Upper lobe of left lung (tissue), 4 donors: ENCODE results near the gene VOPP1.

ENCODE experiments used
- EP300 ChIP-seq, 4 donors: sonication (generic); formaldehyde crosslinking; IDR thresholded peaks; one replicate each; pipeline ENCODE4 v1.5.1; 2017; ENCODE audit warnings: antibody characterized with exemption in 4 of 4, control low read depth in 2 of 4
- POLR2A ChIP-seq, 4 donors: fragments of 450-650 bp; IDR thresholded peaks; one replicate each; pipeline ENCODE4 v1.5.1; 2016 to 2017; ENCODE audit warnings: antibody characterized with exemption in 4 of 4, mild to moderate bottlenecking in 2 of 4
- POLR2AphosphoS5 ChIP-seq, 2 donors: sonication (generic); formaldehyde crosslinking; IDR thresholded peaks; one replicate each; pipeline ENCODE4 v1.5.1; 2017; ENCODE audit warnings: antibody characterized with exemption in 2 of 2
- TF ChIP-seq, protein P1 (sequence below), 6 experiments: fragments of 450-650 bp in 4 of 6; fragments of 200-600 bp in 2 of 6; sonication (generic) in 2 of 6; IDR thresholded peaks; one replicate each; pipeline ENCODE4 v1.5.1; 2016 to 2019; ENCODE audit warnings: antibody characterized with exemption in 6 of 6

DNA sequence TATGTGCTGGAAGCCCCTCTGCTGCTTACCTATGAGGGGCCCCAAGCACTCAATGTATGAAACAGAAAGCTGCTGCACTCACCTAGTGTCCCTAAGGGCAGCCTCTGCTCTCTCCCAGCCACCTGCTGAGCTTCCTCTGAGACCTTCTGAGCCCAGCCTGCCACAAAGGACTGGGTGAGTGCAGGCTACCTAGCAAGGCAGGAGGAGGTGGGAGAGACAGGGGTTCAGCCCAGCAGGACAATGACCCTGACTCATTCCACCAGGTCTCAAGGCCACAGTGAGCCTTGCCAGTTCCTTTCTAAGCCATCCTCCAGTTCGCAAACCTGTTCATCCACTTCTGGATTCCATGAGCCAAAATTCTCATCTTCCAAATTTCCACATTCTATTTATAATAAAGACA, 16.3 kb downstream of the VOPP1 start:
- TF ChIP-seq POLR2A (IDR thresholded peaks at IDR 0.05) = no peak
- TF ChIP-seq, protein P1, sequence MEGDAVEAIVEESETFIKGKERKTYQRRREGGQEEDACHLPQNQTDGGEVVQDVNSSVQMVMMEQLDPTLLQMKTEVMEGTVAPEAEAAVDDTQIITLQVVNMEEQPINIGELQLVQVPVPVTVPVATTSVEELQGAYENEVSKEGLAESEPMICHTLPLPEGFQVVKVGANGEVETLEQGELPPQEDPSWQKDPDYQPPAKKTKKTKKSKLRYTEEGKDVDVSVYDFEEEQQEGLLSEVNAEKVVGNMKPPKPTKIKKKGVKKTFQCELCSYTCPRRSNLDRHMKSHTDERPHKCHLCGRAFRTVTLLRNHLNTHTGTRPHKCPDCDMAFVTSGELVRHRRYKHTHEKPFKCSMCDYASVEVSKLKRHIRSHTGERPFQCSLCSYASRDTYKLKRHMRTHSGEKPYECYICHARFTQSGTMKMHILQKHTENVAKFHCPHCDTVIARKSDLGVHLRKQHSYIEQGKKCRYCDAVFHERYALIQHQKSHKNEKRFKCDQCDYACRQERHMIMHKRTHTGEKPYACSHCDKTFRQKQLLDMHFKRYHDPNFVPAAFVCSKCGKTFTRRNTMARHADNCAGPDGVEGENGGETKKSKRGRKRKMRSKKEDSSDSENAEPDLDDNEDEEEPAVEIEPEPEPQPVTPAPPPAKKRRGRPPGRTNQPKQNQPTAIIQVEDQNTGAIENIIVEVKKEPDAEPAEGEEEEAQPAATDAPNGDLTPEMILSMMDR (IDR thresholded peaks at IDR 0.05) = no peak
- no peak for TF ChIP-seq EP300 (IDR thresholded peaks at IDR 0.05)
- no peak for TF ChIP-seq POLR2AphosphoS5 (IDR thresholded peaks at IDR 0.05)
